KOPT-K1 (cell line): Measurements from ENCODE around the gene ZNF554.
A peak's percentile ranks its signal among the peaks of the same experiment; 100 is the strongest.
"Not testable (repeated sequence)": the region's sequence is repeated elsewhere in the genome, so short reads cannot be mapped to it uniquely, and the experiment has no call there.

Source experiments
- H3K27ac ChIP-seq: fragments of 200-600 bp; sonication (generic); 2 replicates; pipeline ENCODE4 v1.5.1; 2016; ENCODE audit warnings: antibody characterized with exemption, mild to moderate bottlenecking, low read depth, low read length; ENCODE audit not compliant: poor library complexity, severe bottlenecking
- H3K36me3 ChIP-seq: fragments of 200-600 bp; sonication (generic); 2 replicates; pipeline ENCODE4 v1.5.1; 2017; ENCODE audit warnings: antibody characterized with exemption, mild to moderate bottlenecking, low read length, moderate library complexity; ENCODE audit not compliant: insufficient read depth
- H3K9me3 ChIP-seq: fragments of 200-600 bp; sonication (generic); 2 replicates; pipeline ENCODE4 v1.5.1; 2017; ENCODE audit warnings: antibody characterized with exemption, low read length, mild to moderate bottlenecking; ENCODE audit not compliant: insufficient read depth, poor library complexity, severe bottlenecking

Gene ZNF554

GRCh38 chr19:2783781-2784145 is 35.9 kb upstream of the ZNF554 start:
- Histone ChIP-seq H3K9me3 (no peaks in the 10 kb centered on the region), H3K27ac (peak overlapping the region; percentile 86), H3K36me3 (peaks cover 44% of the 10 kb centered on the region)

- Histone ChIP-seq H3K36me3 (peaks cover 44% of the 10 kb centered on the region), H3K27ac (peak within 1 kb of the TSS; percentile 79), H3K9me3 (no peaks in the 10 kb centered on the region)
Observed at GRCh38 chr19:2785244-2785997, 34.2 kb upstream of the ZNF554 start, which contains the start of gene THOP1. Gene THOP1 (plus strand): TSS chr19:2785503. CDS start chr19:2785663, 160 bp downstream.

- Histone ChIP-seq H3K9me3 (no peaks in the 10 kb centered on the region), H3K27ac (no peak overlapping the region), H3K36me3 (peaks cover 52% of the 10 kb centered on the region)
Observed at GRCh38 chr19:2787115-2787514, 32.6 kb upstream of the ZNF554 start.

GRCh38 chr19:2788237-2788636 is 31.4 kb upstream of the ZNF554 start:
- H3K36me3 ChIP-seq = peaks cover 61% of the 10 kb centered on the region
- no peaks in the 10 kb centered on the region for H3K9me3 ChIP-seq
- no peak overlapping the region for H3K27ac ChIP-seq

GRCh38 chr19:2790194-2790556 is 29.5 kb upstream of the ZNF554 start:
- Histone ChIP-seq H3K36me3 (peaks cover 80% of the 10 kb centered on the region), H3K27ac (no peak overlapping the region), H3K9me3 (no peaks in the 10 kb centered on the region)

GRCh38 chr19:2790557-2791271 is 29.0 kb upstream of the ZNF554 start:
- Histone ChIP-seq H3K9me3 (no peaks in the 10 kb centered on the region), H3K36me3 (peaks cover 85% of the 10 kb centered on the region), H3K27ac (no peak overlapping the region)

- Histone ChIP-seq H3K36me3 (peaks cover 93% of the 10 kb centered on the region), H3K9me3 (no peaks in the 10 kb centered on the region)
Observed at GRCh38 chr19:2791440-2791839, 28.2 kb upstream of the ZNF554 start.

GRCh38 chr19:2791876-2792275 is 27.8 kb upstream of the ZNF554 start:
- Histone ChIP-seq H3K9me3 (no peaks in the 10 kb centered on the region), H3K27ac (no peak overlapping the region), H3K36me3 (peaks cover 97% of the 10 kb centered on the region)

More at GRCh38 chr19:2791440-2791839, 28.2 kb upstream of the ZNF554 start:
- H3K27ac ChIP-seq = no peak overlapping the region

- H3K36me3 ChIP-seq = peaks cover 97% of the 10 kb centered on the region
- H3K27ac ChIP-seq, H3K9me3 ChIP-seq: not testable (repeated sequence)
Observed at GRCh38 chr19:2792666-2793065, 27.0 kb upstream of the ZNF554 start.

- Histone ChIP-seq H3K27ac (no peak overlapping the region), H3K9me3 (no peaks in the 10 kb centered on the region), H3K36me3 (peaks cover 95% of the 10 kb centered on the region)
Observed at GRCh38 chr19:2793126-2793525, 26.5 kb upstream of the ZNF554 start.

GRCh38 chr19:2793577-2793976 is 26.1 kb upstream of the ZNF554 start:
- no peaks in the 10 kb centered on the region for H3K9me3 ChIP-seq
- no peak overlapping the region for H3K27ac ChIP-seq
- H3K36me3 ChIP-seq = peaks cover 95% of the 10 kb centered on the region

GRCh38 chr19:2795827-2796658 is 23.6 kb upstream of the ZNF554 start:
- H3K9me3 ChIP-seq = no peaks in the 10 kb centered on the region
- no peak overlapping the region for H3K27ac ChIP-seq
- H3K36me3 ChIP-seq = peaks cover 96% of the 10 kb centered on the region

GRCh38 chr19:2796659-2797266 is 22.9 kb upstream of the ZNF554 start:
- Histone ChIP-seq H3K27ac (no peak overlapping the region), H3K36me3 (peaks cover 96% of the 10 kb centered on the region), H3K9me3 (no peaks in the 10 kb centered on the region)

- H3K27ac ChIP-seq = no peak overlapping the region
- H3K9me3 ChIP-seq = no peaks in the 10 kb centered on the region
- peaks cover 96% of the 10 kb centered on the region for H3K36me3 ChIP-seq
Observed at GRCh38 chr19:2797280-2797679, 22.4 kb upstream of the ZNF554 start.
